ENCODE data around the gene CNTNAP2. TPM values are rescaled to one million over a fixed set of nuclear protein-coding genes. Genes with fewer than 3 reads are reported as not detected.

CNTNAP2 gene
- total and polyA plus RNA-seq, 2 of the 8 experiments (the other 6 are each of a cell fraction or from before 2014, with no cell fraction given), result 27.9 to 71.0 TPM

- H2BK120ac ChIP-seq (replicated peaks; ENCODE audit: low read depth, low read length), result no peak overlapping the region
- H3K4me3 ChIP-seq (ENCODE audit: extremely low read depth in 1 of 4, insufficient read depth in 2 of 4, low read depth in 3 of 4, low read length in 4 of 4), result no peak overlapping the region
- H3K79me2 ChIP-seq (ENCODE audit: control insufficient read depth in 1 of 2, insufficient read depth in 2 of 2, low read length in 2 of 2), result no peaks in the 10 kb centered on the region
- no peak overlapping the region for H2AK5ac ChIP-seq (ENCODE audit: low read depth, low read length)
- no peak for DNase-seq (ENCODE audit: low read depth in 1 of 2, low spot score in 2 of 2)
- no peak overlapping the region for H4K5ac ChIP-seq (ENCODE audit: insufficient read length, low read depth, low read length)
- no peaks in the 10 kb centered on the region for H3K23me2 ChIP-seq (ENCODE audit: low read depth, low read length)
- H4K20me1 ChIP-seq (replicated peaks in 1 of 2; ENCODE audit: control insufficient read depth in 1 of 2, insufficient read depth in 2 of 2, low read length in 2 of 2), result no peaks in the 10 kb centered on the region
- H3K9ac ChIP-seq (replicated peaks in 1 of 4; ENCODE audit: extremely low read depth in 1 of 4, low read depth in 3 of 4, low read length in 3 of 4), result no peak overlapping the region
- no peak overlapping the region for H2BK12ac ChIP-seq (ENCODE audit: low read depth, low read length)
- H4K91ac ChIP-seq (replicated peaks; ENCODE audit: insufficient read length, low read length), result no peak overlapping the region
- ChIA-PET POLR2A (ENCODE audit: partially characterized antibody) (no interaction called here), CTCF (ENCODE audit: partially characterized antibody) (interaction anchor here (0.8 kb wide), 1 partner anchor 13 kb away, joined by 3 read pairs; no protein-coding TSS in a partner anchor)
- no peaks in the 10 kb centered on the region for H3K9me3 ChIP-seq (ENCODE audit: insufficient read depth in 2 of 2, low read depth in 1 of 2, low read length in 1 of 2)
- no peak overlapping the region for H3K14ac ChIP-seq (ENCODE audit: insufficient read length)
- TF ChIP-seq RXRA (IDR thresholded peaks at IDR 0.05; ENCODE audit: insufficient read depth, low read depth, low read length), result no peak
- TF ChIP-seq EP300 (IDR thresholded peaks at IDR 0.05; ENCODE audit: borderline replicate concordance in 1 of 2, low read depth in 2 of 2, low read length in 2 of 2), result no peak
- TF ChIP-seq CBX8 (IDR thresholded peaks at IDR 0.05; ENCODE audit: borderline replicate concordance, low read depth, low read length), result no peak
- TF ChIP-seq SIN3A (conservative IDR thresholded peaks at IDR 0.05 in 1 of 2, IDR thresholded peaks at IDR 0.05 in 1 of 2; ENCODE audit: low read depth in 1 of 2, low read length in 2 of 2), result no peak
- TF ChIP-seq GTF2F1 (IDR thresholded peaks at IDR 0.05; ENCODE audit: borderline replicate concordance, low read depth, low read length), result no peak
- no peak for TF ChIP-seq SP2 (IDR thresholded peaks at IDR 0.05; ENCODE audit: low read length)
- no peak for TF ChIP-seq RFX5 (IDR thresholded peaks at IDR 0.05; ENCODE audit: borderline replicate concordance, low read depth, low read length)
- no peak for TF ChIP-seq CTBP2 (IDR thresholded peaks at IDR 0.05; ENCODE audit: borderline replicate concordance, insufficient read depth, insufficient read length, low read length)
- TF ChIP-seq BCL11A (IDR thresholded peaks at IDR 0.05; ENCODE audit: low read depth in 2 of 2, low read length in 2 of 2), result no peak
- no peak for TF ChIP-seq KDM4A (IDR thresholded peaks at IDR 0.05; ENCODE audit: low read depth, low read length, severe bottlenecking)
- no peaks in the 10 kb centered on the region; a peak in 1 of 7 replicates for H3K4me1 ChIP-seq (replicated peaks in 1 of 4; ENCODE audit: control insufficient read depth in 3 of 4, insufficient read depth in 4 of 4, low read length in 3 of 4)
- H4K8ac ChIP-seq (ENCODE audit: extremely low read depth, insufficient read depth, low read length), result no peak overlapping the region
- no peak overlapping the region for H3K18ac ChIP-seq (ENCODE audit: extremely low read depth, low read length)
- no peak overlapping the region for H2BK15ac ChIP-seq (ENCODE audit: low read length)
- H3K4ac ChIP-seq (replicated peaks; ENCODE audit: insufficient read length, low read depth, low read length), result no peak overlapping the region
- no peaks in the 10 kb centered on the region for H3K36me3 ChIP-seq (ENCODE audit: control insufficient read depth in 2 of 4, insufficient read depth in 4 of 4, low read length in 3 of 4)
- H2BK20ac ChIP-seq (ENCODE audit: low read length), result no peak overlapping the region
- no peaks in the 10 kb centered on the region for H3K27me3 ChIP-seq (replicated peaks in 1 of 4; ENCODE audit: control insufficient read depth in 3 of 4, extremely low read depth in 1 of 4, insufficient read depth in 3 of 4, low read length in 3 of 4)
- H3K56ac ChIP-seq (replicated peaks; ENCODE audit: insufficient read length, low read depth, low read length), result no peak overlapping the region
- H3K79me1 ChIP-seq (ENCODE audit: low read depth, low read length), result no peaks in the 10 kb centered on the region
- FAIRE-seq, result no peak
- no peak overlapping the region for H2BK5ac ChIP-seq (ENCODE audit: low read depth, low read length)
- no peak overlapping the region for H3K27ac ChIP-seq (ENCODE audit: low read depth, low read length)
- no peak overlapping the region for H3K23ac ChIP-seq (ENCODE audit: insufficient read length)
- no peak overlapping the region for H3K4me2 ChIP-seq (ENCODE audit: insufficient read depth in 1 of 2, low read depth in 2 of 2, low read length in 2 of 2)
- no peak overlapping the region for H2AFZ ChIP-seq (ENCODE audit: low read length)
These were observed 936.2 kb downstream of the CNTNAP2 start for GRCh38 chr7:147052818-147053217.
